GM19351 (cell line): Measurements from ENCODE around the gene FRMD4A.
A peak's percentile ranks its signal among the peaks of the same experiment; 100 is the strongest.

Experiments used
- ATAC-seq: cut with Tn5 transposase; IDR thresholded peaks from one replicate; pipeline ENCODE4 v1.9.1; 2021; ENCODE audit warnings: mild to moderate bottlenecking, moderate library complexity; ENCODE audit not compliant: unreplicated experiment

The FRMD4A gene

GRCh38 chr10:13994932-13995331 lies 335.8 kb downstream of the FRMD4A start:
- ATAC-seq, result peak; percentile 53

DNA sequence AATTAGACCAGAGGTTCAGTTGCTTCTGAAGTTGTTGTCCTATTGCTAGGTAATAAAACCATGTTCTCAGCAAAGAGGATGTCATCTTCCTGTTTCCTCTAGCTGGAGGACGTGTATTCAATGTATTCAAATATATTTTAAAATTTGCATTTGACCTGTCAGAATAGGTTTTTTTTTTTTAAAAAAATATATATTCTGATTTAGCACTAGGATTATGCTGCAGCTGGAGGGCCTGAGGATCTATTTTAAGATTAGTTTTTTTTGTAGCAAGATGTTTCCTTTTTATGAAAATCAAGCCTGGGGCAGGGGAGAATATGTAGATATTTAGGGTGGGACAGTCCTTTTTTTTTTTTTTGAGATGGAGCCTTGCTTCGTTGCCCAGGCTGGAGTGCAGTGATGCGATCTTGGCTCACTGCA lies 337.0 kb downstream of the FRMD4A start:
- no peak for ATAC-seq

DNA sequence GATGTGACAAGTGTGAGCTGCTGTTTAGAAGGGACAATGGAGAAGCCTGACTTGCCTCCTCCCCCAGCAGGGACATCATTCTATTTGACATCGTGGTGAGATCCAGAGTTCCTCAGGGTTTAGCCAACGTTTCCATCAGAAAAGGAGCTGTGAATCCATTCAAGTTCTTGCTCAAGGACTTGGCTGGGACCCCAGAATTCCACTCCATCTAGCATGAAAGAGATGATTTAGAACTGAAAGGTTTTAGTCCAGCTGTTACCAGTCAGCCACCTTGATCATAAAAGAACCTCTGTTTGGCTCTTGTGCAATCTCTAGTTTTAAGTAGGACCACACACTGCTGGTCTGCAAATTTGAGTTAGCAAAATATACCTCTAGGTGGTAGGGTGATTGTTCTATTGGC lies 337.6 kb downstream of the FRMD4A start:
- no peak for ATAC-seq

DNA sequence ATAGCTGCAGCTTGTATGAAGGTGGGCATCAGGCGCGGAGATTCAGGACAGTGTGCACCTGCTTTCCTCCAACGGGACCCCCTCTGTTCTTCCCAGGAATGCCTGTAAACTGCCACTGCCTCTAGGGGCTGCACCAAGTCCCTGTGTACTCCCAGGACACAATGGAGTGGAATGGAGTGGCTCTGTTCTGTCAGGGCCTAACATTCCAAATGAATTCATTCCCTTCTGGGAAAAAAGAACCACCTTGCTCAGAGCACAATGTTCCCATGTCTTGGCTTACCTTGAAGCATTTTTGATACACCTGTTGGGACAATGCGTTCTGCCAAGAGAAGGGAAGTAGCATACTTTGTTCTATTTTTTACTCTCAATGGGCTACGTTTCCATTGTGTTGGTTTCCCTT lies 339.4 kb downstream of the FRMD4A start:
- ATAC-seq, result no peak

DNA sequence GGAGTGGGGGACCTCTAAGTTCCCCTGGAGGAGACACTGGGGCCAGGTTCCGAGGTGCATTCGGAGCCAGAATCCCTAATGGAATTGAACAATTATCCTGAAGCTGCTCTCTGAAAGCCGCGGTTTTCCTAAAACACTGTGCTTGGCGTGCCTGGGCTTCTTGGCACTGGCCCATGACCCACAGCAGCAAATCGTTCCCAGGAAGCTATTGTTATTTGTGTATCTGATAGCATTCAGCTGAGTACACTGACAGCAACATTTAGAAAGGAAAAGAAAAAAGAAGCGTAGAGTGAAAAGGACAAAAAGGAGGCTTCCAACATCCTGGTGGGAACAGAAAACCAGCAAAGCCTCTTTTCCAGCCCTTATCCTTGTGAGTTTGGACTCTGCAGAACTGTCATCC lies 339.8 kb downstream of the FRMD4A start:
- no peak for ATAC-seq

GRCh38 chr10:13990392-13990805 lies 340.3 kb downstream of the FRMD4A start:
- ATAC-seq, result no peak

DNA sequence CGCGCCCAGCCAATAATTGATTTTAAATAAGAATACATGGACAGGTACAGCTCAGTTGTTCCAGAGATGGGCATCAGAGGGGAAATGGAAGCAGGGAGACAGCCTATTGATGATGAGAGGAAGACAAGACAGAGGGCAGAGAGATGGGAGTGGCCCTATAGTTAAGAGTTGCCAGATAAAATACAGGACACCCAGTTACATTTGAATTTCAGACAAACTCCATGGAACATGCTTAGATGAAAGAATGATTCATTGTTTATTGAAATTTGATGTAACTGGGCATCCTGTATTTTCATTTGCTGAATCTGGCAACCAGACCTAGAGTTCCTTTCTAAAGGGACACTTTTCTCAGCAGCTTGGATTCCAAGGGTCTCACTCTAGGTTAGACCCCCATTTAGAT lies 341.1 kb downstream of the FRMD4A start:
- ATAC-seq, result no peak

DNA sequence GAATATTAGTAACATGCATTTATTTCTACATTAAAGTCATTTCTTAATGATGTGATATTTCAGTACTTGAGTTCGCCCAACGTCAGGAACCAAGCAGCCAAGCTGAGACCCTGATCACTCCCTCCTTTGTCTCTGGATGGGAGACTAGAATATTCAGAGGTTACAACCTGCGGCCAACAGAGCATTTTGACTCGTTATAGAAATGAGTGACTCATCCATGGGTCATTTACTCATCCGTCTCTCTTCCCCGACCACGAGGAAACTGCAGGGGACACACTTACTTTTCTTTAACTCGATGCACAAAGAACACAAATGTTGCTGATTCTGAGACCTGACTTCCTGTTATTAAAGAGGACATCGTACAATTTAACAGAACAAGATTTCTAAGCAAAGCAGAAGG lies 343.3 kb downstream of the FRMD4A start:
- peak; percentile 39 for ATAC-seq

DNA sequence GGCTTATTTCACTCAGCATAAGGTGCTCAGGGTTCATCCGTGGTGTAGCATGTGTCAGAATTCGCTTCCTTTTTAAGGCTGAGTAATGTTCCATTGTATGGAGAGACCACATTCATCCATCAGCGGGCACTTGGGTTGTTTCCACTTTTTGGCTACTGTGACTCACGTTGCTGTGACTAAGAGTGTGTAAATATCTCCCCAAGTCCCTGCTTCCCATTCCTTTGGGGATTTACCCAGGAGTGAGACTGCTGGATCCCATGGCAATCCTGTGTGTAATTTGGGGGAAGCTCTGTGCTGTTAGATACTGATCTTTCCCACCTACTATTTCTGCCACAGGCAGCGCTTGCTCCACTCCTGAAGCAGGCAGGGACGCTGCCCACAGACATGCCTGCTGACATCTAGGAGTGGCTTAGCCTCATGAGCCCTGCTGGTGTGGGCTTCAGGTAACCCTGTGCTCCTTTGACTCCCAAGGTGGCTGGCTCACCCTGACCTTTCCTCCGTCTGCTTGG lies 346.0 kb downstream of the FRMD4A start:
- no peak for ATAC-seq

DNA sequence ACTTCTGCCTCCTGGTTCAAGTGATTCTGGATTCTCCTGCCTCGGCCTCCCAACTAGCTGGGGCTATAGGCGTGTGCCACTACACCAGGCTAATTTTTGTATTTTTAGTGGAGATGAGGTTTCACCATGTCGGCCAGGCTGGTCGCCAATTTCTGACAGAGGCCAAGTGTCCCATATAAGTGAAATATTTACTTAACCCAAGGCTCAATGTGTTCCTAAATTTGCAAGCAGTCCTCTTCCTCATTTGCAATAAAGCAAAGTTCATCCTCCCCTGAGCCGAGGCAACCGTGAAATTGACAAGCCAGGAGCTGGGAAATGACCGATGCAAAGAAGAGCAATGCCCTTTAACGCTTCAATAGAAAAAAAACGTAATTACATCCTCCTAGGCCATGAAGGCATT lies 347.7 kb downstream of the FRMD4A start:
- ATAC-seq, result no peak

- no peak for ATAC-seq
Measured at GRCh38 chr10:13978533-13979115, 352.1 kb downstream of the FRMD4A start.

- ATAC-seq, result no peak
Measured at GRCh38 chr10:13977861-13978532, 352.7 kb downstream of the FRMD4A start.

GRCh38 chr10:13973742-13974141 lies 357.0 kb downstream of the FRMD4A start:
- no peak for ATAC-seq

DNA sequence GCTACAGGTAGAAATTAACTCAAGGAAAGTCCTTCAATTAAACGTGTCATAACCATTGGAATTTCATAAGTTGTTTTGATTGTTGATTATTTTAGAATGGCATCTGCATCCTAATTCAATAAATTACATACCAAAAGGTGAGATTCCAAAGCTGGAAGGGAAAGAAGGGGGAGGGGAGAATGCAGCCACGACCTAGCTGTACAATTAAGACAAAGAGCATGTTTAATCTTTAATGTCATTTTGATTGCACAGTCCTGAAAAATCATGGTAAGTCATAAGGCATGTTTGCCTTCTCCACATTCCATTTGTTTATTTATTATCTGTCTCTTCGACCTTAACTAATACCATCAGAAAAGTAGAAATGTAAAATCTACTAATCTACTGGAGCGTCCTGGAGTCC lies 358.1 kb downstream of the FRMD4A start:
- no peak for ATAC-seq

- no peak for ATAC-seq
Measured at GRCh38 chr10:13971601-13972475, 358.9 kb downstream of the FRMD4A start.

GRCh38 chr10:13970957-13971353 lies 359.8 kb downstream of the FRMD4A start:
- ATAC-seq, result no peak

GRCh38 chr10:13970236-13970956 lies 360.3 kb downstream of the FRMD4A start:
- no peak for ATAC-seq

DNA sequence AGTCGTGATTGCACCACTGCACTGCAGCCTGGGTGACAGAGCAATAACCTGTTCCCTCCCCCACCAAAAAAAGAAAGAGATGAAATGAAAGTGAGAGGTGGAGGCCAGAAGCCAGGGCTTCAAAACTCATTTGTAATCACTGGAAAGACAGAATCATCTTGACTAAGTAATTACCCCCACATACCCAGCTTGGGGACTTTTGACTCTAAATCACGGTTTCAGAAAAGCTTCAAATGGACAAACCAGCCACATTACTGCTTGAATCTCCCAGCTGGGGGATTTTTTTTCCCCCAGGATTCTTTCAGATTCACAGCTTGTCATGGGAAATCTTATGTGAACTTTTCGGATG lies 361.0 kb downstream of the FRMD4A start:
- ATAC-seq, result no peak

GRCh38 chr10:13969118-13969791 lies 361.5 kb downstream of the FRMD4A start:
- no peak for ATAC-seq

DNA sequence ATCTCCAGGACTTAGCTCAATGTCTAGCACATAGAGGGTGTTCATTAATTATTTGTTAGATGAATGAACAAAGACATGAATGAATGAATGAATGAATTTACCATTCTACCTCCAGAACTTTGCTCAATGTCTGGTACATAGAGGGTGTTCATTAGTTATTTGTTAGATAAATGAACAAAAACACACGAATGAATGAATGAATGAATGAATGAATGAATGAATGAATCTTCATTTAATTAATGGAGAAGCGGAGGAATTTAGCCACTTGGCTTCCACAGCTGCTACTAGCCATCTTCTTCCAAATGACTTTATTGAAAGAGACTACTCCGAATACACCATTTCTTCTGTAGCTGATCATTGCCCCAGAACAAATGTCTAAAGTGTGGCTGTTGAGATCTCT lies 368.9 kb downstream of the FRMD4A start:
- no peak for ATAC-seq

- ATAC-seq, result no peak
Measured at GRCh38 chr10:13961097-13961496, 369.6 kb downstream of the FRMD4A start.
